Measurements from ENCODE around the gene ANO2.
"Not testable (repeated sequence)": the region's sequence is repeated elsewhere in the genome, so short reads cannot be mapped to it uniquely, and the experiment has no call there.

ANO2 gene

DNA sequence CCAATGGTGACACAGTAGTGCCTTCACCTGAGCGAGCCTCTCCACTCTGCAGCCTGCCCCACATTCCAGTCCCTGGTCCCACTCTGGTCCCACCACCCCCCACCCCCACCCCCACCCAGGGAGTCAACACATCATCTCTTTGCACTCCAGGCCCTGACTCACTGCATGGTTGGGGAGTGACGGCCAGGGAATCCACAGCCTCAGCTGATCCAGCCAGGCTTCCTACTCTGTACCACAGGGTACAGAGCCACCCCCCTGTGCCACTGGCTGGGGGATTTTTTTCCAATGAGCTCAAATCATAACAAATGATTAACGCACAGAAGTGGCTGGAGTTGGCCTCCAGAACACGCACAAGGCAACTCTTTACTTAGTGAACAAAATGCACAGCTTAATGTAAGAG lies 279.4 kb downstream of the ANO2 start:
- peak; percentile 51 for DNase-seq
- no peak overlapping the region for H3K4me2 ChIP-seq (ENCODE audit: low read length, poor library complexity, severe bottlenecking)
- no peak overlapping the region for H2AFZ ChIP-seq (ENCODE audit: low read depth, low read length)
- H3K36me3 ChIP-seq (ENCODE audit: control insufficient read depth in 1 of 2, insufficient read depth in 2 of 2, low read depth in 1 of 2, low read length in 2 of 2): no peaks in the 10 kb centered on the region
- no peak overlapping the region for H3K9ac ChIP-seq (ENCODE audit: low read length)
- H3K4me3 ChIP-seq (ENCODE audit: insufficient read depth in 1 of 2, low read depth in 1 of 2, low read length in 2 of 2): no peak overlapping the region
- H2BK5ac ChIP-seq (ENCODE audit: low read depth, low read length, poor library complexity, severe bottlenecking): no peak overlapping the region
- no peak overlapping the region for H2AK5ac ChIP-seq (ENCODE audit: low read length, severe bottlenecking)
- H4K91ac ChIP-seq (ENCODE audit: low read length): no peak overlapping the region
- no peaks in the 10 kb centered on the region for H3K79me1 ChIP-seq (replicated peaks; ENCODE audit: low read length, poor library complexity, severe bottlenecking)
- WGBS: 66% methylated on average over 4 of the region's 4 CpGs
- H3K27ac ChIP-seq (ENCODE audit: low read length, poor library complexity, severe bottlenecking): peak overlapping the region; percentile 94
- H3K23ac ChIP-seq (ENCODE audit: low read length in 2 of 2): no peak overlapping the region
- H2BK120ac ChIP-seq (ENCODE audit: low read depth, low read length): no peak overlapping the region
- H3K27me3 ChIP-seq (ENCODE audit: control insufficient read depth in 1 of 2, insufficient read depth in 1 of 2, low read length in 2 of 2): no peaks in the 10 kb centered on the region
- H2BK12ac ChIP-seq (ENCODE audit: low read length in 2 of 2): no peak overlapping the region
- H2BK15ac ChIP-seq (ENCODE audit: low read depth, poor library complexity, severe bottlenecking): no peak overlapping the region
- no peak overlapping the region for H3K4ac ChIP-seq (ENCODE audit: low read depth in 1 of 2, low read length in 2 of 2)
- H4K8ac ChIP-seq (ENCODE audit: low read length): no peak overlapping the region
- no peaks in the 10 kb centered on the region for H3K9me3 ChIP-seq (ENCODE audit: control insufficient read depth, low read length)
- H3K18ac ChIP-seq (ENCODE audit: low read depth in 1 of 2, low read length in 2 of 2): no peak overlapping the region
- peaks cover 8% of the 10 kb centered on the region for H3K4me1 ChIP-seq (ENCODE audit: control insufficient read depth, insufficient read depth, low read depth, low read length)
- H3K14ac ChIP-seq (ENCODE audit: low read length in 2 of 2): no peak overlapping the region

DNA sequence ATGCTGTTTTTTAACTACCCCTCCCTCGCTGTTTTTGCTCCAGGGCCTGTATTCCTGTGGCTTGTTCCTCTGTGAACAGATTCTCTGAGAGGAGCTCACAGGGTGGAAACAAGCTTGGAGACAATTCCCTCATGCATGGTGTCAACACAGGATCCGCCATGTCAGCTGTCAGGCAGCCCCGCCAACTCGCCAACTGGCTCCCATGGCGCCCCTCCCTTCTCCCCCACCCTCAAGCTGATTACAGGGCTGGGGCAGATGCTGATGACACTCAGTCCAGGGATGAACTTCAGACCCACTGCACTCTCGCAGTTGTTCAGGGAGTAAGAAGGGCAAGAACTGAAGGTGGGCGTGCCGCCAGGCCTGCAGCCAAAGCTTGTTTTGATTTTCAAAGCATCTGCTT lies 283.2 kb downstream of the ANO2 start:
- Histone ChIP-seq H2BK12ac (ENCODE audit: low read length in 2 of 2) (no peak overlapping the region), H3K14ac (ENCODE audit: low read length in 2 of 2) (no peak overlapping the region), H4K8ac (ENCODE audit: low read length) (no peak overlapping the region), H2BK5ac (ENCODE audit: low read depth, low read length, poor library complexity, severe bottlenecking) (no peak overlapping the region), H3K79me1 (replicated peaks; ENCODE audit: low read length, poor library complexity, severe bottlenecking) (no peaks in the 10 kb centered on the region), H2BK15ac (ENCODE audit: low read depth, poor library complexity, severe bottlenecking) (no peak overlapping the region), H3K9me3 (ENCODE audit: control insufficient read depth, low read length) (no peaks in the 10 kb centered on the region), H3K18ac (ENCODE audit: low read depth in 1 of 2, low read length in 2 of 2) (no peak overlapping the region), H3K36me3 (ENCODE audit: control insufficient read depth in 1 of 2, insufficient read depth in 2 of 2, low read depth in 1 of 2, low read length in 2 of 2) (no peaks in the 10 kb centered on the region), H2BK120ac (ENCODE audit: low read depth, low read length) (no peak overlapping the region), H2AFZ (ENCODE audit: low read depth, low read length) (no peak overlapping the region), H3K4ac (ENCODE audit: low read depth in 1 of 2, low read length in 2 of 2) (no peak overlapping the region), H3K23ac (ENCODE audit: low read length in 2 of 2) (no peak overlapping the region), H2AK5ac (ENCODE audit: low read length, severe bottlenecking) (no peak overlapping the region), H3K9ac (ENCODE audit: low read length) (no peak overlapping the region), H3K4me1 (ENCODE audit: control insufficient read depth, insufficient read depth, low read depth, low read length) (peaks cover 14% of the 10 kb centered on the region), H3K4me3 (ENCODE audit: insufficient read depth in 1 of 2, low read depth in 1 of 2, low read length in 2 of 2) (no peak overlapping the region), H3K4me2 (ENCODE audit: low read length, poor library complexity, severe bottlenecking) (no peak overlapping the region), H4K91ac (ENCODE audit: low read length) (no peak overlapping the region), H3K27ac (ENCODE audit: low read length, poor library complexity, severe bottlenecking) (no peak overlapping the region), H3K27me3 (ENCODE audit: control insufficient read depth in 1 of 2, insufficient read depth in 1 of 2, low read length in 2 of 2) (peaks cover 0 to 4% of the 10 kb centered on the region in 2 experiments)
- WGBS: 93% methylated on average over 8 of the region's 8 CpGs
- DNase-seq: no peak

DNA sequence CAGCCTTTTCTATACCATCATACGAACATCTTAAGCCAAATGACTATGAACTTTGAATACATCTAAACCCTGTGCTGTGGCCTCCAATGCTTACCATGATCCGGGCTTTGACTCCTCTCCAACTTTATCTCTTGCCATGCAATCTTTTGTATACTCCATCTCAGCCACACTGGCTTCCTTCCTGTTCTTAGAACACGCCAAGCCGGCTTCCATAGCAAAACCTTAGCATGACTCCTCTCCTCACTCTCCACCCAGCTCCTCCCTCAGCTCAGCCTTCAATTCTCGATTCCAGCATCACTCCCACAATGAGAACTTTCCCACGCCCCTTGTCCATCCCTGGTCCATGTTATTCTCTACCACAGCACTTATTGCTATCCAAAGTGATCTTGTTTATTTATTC lies 284.8 kb downstream of the ANO2 start:
- no peak overlapping the region for H3K9ac ChIP-seq (ENCODE audit: low read length)
- no peak overlapping the region for H2BK120ac ChIP-seq (ENCODE audit: low read depth, low read length)
- H3K4me1 ChIP-seq (ENCODE audit: control insufficient read depth, insufficient read depth, low read depth, low read length): peaks cover 11% of the 10 kb centered on the region
- no peak overlapping the region for H2AK5ac ChIP-seq (ENCODE audit: low read length, severe bottlenecking)
- DNase-seq: no peak
- H2BK5ac ChIP-seq (ENCODE audit: low read depth, low read length, poor library complexity, severe bottlenecking): no peak overlapping the region
- H3K4me3 ChIP-seq (ENCODE audit: insufficient read depth in 1 of 2, low read depth in 1 of 2, low read length in 2 of 2): no peak overlapping the region
- no peak overlapping the region for H3K23ac ChIP-seq (ENCODE audit: low read length in 2 of 2)
- no peaks in the 10 kb centered on the region for H3K9me3 ChIP-seq (ENCODE audit: control insufficient read depth, low read length)
- H2BK15ac ChIP-seq (ENCODE audit: low read depth, poor library complexity, severe bottlenecking): no peak overlapping the region
- H3K36me3 ChIP-seq (ENCODE audit: control insufficient read depth in 1 of 2, insufficient read depth in 2 of 2, low read depth in 1 of 2, low read length in 2 of 2): no peaks in the 10 kb centered on the region
- H3K4ac ChIP-seq (ENCODE audit: low read depth in 1 of 2, low read length in 2 of 2): no peak overlapping the region
- no peak overlapping the region for H3K18ac ChIP-seq (ENCODE audit: low read depth in 1 of 2, low read length in 2 of 2)
- no peak overlapping the region for H4K8ac ChIP-seq (ENCODE audit: low read length)
- no peak overlapping the region for H3K27ac ChIP-seq (ENCODE audit: low read length, poor library complexity, severe bottlenecking)
- H3K27me3 ChIP-seq (ENCODE audit: control insufficient read depth in 1 of 2, insufficient read depth in 1 of 2, low read length in 2 of 2): peaks cover 0 to 6% of the 10 kb centered on the region in 2 experiments
- whole genome bisulfite sequencing: 61% methylated on average over 6 of the region's 6 CpGs
- H3K79me1 ChIP-seq (replicated peaks; ENCODE audit: low read length, poor library complexity, severe bottlenecking): no peaks in the 10 kb centered on the region
- no peak overlapping the region for H2BK12ac ChIP-seq (ENCODE audit: low read length in 2 of 2)
- no peak overlapping the region for H2AFZ ChIP-seq (ENCODE audit: low read depth, low read length)
- no peak overlapping the region for H3K14ac ChIP-seq (ENCODE audit: low read length in 2 of 2)
- no peak overlapping the region for H3K4me2 ChIP-seq (ENCODE audit: low read length, poor library complexity, severe bottlenecking)
- no peak overlapping the region for H4K91ac ChIP-seq (ENCODE audit: low read length)

DNA sequence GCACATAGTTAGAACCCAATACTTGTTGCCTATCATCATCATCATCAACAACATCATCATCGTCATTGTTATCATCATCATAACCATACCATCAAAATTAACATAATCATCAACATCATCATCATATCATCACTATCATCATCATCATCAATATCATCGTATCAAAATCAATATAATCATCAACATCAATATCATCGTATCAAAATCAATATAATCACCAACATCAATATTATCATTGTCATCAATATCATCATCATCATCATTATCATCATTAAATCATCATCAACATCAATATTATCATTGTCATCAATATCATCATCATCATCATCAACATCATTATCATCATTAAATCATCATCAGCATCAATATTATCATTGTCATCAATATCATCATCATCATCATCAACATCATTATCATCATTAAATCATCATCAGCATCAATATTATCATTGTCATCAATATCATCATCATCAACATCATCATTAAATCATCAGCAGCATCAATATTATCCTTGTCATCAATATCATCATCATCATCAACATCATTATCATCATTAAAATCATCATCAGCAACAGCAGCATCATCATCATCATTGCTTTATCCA lies 286.6 kb downstream of the ANO2 start:
- 78% methylated on average over 3 of the region's 3 CpGs for WGBS
- H2AFZ ChIP-seq (ENCODE audit: low read depth, low read length); H2BK15ac ChIP-seq (ENCODE audit: low read depth, poor library complexity, severe bottlenecking); H3K27ac ChIP-seq (ENCODE audit: low read length, poor library complexity, severe bottlenecking); H3K4me2 ChIP-seq (ENCODE audit: low read length, poor library complexity, severe bottlenecking); H3K79me1 ChIP-seq (replicated peaks; ENCODE audit: low read length, poor library complexity, severe bottlenecking); H4K91ac ChIP-seq (ENCODE audit: low read length); H2AK5ac ChIP-seq (ENCODE audit: low read length, severe bottlenecking); H3K23ac ChIP-seq (ENCODE audit: low read length in 2 of 2); H3K4me3 ChIP-seq (ENCODE audit: insufficient read depth in 1 of 2, low read depth in 1 of 2, low read length in 2 of 2); DNase-seq; H2BK120ac ChIP-seq (ENCODE audit: low read depth, low read length); H3K18ac ChIP-seq (ENCODE audit: low read depth in 1 of 2, low read length in 2 of 2); H4K8ac ChIP-seq (ENCODE audit: low read length); H2BK5ac ChIP-seq (ENCODE audit: low read depth, low read length, poor library complexity, severe bottlenecking); H3K36me3 ChIP-seq (ENCODE audit: control insufficient read depth in 1 of 2, insufficient read depth in 2 of 2, low read depth in 1 of 2, low read length in 2 of 2); H3K9ac ChIP-seq (ENCODE audit: low read length); H2BK12ac ChIP-seq (ENCODE audit: low read length in 2 of 2); H3K4ac ChIP-seq (ENCODE audit: low read depth in 1 of 2, low read length in 2 of 2); H3K4me1 ChIP-seq (ENCODE audit: control insufficient read depth, insufficient read depth, low read depth, low read length); H3K14ac ChIP-seq (ENCODE audit: low read length in 2 of 2); H3K9me3 ChIP-seq (ENCODE audit: control insufficient read depth, low read length): not testable (repeated sequence)
- peaks cover 0 to 18% of the 10 kb centered on the region in 2 experiments for H3K27me3 ChIP-seq (ENCODE audit: control insufficient read depth in 1 of 2, insufficient read depth in 1 of 2, low read length in 2 of 2)

Data from mesenchymal stem cell (in vitro differentiated cells and primary cell).